GM12874 (cell line): ENCODE data around the gene B3GNT9.

ENCODE experiments used
- TF ChIP-seq, protein P1 (sequence below): IDR thresholded peaks from 2 replicates; pipeline ENCODE4 v1.5.1; 2011; ENCODE audit warnings: low read depth, mild to moderate bottlenecking, control low read depth, low read length, moderate library complexity; ENCODE audit not compliant: insufficient read depth

The B3GNT9 gene

DNA sequence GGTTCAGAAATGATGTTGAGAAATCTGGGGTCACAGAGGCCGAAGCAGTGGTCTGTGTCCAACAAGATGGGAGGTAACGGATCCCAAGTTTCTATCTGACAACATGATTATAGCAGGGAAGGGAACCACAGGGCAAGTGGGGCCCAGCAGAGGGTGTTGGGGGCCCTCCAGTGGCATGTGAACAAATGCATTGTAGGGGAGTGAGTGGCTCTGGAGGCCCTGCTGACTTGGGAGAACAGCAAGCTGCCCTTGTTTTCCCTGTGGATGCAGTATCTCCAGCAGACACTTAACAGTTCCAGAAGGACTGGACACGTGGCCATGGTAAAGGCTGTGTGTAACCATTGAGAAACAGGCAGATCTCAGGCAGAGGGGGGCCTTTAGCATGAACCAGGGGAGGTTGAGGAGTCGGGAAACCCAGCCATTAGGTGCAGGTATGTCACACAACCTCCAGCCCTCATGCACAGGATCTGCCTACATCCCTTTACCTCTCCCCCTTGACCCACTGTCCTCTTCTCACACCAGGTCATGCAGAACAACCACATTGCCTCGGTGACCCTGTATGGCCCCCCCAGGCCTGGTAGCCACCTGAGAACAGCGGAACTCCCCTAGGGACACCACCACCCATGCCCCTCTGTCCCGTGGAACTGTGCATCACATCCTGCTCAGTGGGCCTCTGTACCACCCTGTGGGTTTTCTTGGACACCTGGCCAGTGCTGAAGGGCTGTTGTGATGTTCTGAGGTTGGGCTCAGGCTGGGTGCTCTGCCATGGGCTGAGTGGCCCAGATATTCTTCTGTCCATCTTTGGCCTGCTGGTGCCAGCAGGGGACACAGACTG is 4.1 kb downstream of the B3GNT9 start:
- TF ChIP-seq, protein P1, sequence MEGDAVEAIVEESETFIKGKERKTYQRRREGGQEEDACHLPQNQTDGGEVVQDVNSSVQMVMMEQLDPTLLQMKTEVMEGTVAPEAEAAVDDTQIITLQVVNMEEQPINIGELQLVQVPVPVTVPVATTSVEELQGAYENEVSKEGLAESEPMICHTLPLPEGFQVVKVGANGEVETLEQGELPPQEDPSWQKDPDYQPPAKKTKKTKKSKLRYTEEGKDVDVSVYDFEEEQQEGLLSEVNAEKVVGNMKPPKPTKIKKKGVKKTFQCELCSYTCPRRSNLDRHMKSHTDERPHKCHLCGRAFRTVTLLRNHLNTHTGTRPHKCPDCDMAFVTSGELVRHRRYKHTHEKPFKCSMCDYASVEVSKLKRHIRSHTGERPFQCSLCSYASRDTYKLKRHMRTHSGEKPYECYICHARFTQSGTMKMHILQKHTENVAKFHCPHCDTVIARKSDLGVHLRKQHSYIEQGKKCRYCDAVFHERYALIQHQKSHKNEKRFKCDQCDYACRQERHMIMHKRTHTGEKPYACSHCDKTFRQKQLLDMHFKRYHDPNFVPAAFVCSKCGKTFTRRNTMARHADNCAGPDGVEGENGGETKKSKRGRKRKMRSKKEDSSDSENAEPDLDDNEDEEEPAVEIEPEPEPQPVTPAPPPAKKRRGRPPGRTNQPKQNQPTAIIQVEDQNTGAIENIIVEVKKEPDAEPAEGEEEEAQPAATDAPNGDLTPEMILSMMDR = no peak

DNA sequence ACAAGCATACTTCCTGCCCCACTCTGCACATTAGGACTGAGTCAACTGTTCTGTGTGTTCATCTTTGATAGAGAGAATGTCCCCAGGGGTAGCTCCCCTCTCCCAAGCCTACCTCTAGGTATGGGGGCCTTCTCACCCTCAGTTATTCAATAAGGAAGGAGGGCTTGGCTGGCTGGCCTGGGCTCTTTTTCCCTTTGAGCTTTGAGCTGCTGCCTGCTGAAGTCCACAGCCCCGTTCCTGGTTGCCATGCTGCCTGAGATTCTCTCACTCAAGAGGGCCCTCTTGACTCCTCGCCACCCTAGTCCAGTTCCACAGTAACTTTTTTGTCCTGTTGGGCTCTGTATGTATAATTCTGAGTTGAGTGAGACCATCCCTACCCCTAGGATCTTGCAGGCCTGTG is 5.1 kb downstream of the B3GNT9 start:
- TF ChIP-seq, protein P1 = no peak

DNA sequence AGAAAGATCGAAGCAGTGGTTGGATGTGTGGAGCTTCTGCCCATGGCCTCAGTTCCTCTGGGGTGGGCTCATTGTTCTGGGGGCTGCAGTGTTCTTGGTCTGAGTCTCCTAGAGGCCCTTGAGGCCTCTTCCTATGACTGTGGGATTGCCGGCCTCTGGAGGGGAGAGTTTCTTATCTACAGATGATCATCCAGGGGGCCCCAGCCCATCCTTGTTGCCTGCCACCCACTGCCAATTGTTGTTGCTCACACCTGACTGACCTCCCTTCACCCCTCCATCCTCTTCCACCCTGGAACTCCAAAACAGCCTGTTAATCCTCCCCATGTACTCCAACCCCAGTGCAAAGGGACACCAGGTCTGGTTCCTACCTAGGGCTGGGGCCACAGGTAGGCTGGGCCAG is 5.9 kb downstream of the B3GNT9 start:
- TF ChIP-seq, protein P1 = no peak

DNA sequence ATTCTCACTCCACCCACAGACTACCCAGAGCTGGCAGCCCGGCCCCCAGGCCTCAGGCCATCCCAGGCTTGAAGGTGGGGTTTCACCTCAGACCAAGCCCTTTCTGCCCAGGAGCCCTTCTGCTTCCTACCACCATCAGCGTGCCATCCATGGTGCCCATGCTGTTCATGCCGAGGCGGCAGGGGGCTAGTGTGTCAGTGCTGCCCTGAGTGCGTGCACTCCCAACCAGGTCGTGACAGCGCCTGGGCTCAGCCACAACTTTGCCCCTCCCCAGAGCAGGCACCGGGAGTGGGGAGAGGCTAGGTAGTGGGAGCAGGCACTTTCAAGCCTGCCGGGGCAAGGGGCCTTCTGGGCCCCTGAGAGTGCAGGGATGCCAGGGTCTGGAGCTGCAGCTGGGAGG is 8.5 kb downstream of the B3GNT9 start:
- TF ChIP-seq, protein P1 = no peak

DNA sequence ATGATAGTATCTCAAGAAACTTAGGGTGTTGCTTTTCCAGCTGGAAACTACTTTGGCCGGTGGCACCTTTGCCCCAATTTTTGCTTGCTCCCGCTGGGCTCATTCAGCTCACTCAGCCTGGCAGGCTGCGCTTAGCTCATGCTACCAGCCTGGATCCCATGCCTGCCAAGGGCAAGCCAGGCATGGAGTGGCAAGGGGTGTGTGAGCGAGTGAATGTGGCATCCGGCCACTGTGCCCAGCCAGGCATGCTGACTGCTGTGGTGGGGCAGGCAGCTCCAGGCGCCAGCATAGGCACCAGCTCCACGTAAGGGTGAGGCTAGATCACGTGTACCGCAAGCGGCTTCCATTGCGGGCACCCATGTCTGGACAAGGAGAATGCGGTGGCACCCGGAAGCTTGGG is 9.4 kb downstream of the B3GNT9 start:
- TF ChIP-seq, protein P1 = no peak

DNA sequence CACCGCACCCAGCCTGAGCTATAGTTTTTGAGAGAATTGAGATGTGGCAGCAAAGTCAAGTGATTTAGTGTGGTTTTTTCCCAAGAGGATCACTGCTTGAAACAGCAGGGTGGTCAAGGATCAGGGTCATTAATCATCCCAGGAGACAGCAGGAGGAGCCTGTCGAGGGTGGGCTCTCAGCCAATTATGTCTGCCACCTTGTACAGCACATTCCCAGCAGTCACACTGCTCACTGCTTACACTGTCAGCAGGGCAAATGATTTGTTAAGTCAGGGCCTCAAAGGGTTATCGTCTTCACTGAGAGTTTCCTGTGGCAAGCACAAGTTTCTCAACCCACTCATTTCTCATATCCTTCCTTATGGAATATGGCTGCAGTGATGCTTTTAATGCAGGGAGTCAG is 13.2 kb downstream of the B3GNT9 start:
- TF ChIP-seq, protein P1 = no peak

DNA sequence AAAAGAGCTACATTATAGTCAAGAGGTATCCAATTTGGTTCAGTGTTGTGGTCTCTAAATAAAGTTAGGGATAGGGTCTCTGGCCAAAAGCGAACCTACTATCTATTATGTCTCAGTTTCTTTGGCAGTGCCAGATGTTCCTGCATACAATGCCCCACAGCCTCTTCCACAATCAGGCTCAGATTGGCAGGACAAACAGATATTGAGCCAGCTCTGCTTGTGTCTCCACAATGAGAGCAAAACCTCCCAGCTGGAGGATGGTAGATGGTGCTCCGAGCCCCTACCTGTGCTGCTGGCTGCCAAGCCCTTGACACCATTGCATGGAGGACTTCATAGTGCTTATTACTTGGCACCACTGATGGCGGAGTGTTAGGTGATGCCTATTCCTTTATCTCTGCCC is 21.4 kb downstream of the B3GNT9 start:
- TF ChIP-seq, protein P1 = no peak
